HG03025 (cell line): ENCODE results near the gene GALNTL6.
"Not testable (repeated sequence)": the region's sequence is repeated elsewhere in the genome, so short reads cannot be mapped to it uniquely, and the experiment has no call there.

Source experiments
- ATAC-seq: cut with Tn5 transposase; IDR thresholded peaks from one replicate; pipeline ENCODE4 v1.9.1; 2021; ENCODE audit warnings: mild to moderate bottlenecking, moderate library complexity; ENCODE audit not compliant: unreplicated experiment, low FRiP score

The GALNTL6 gene

DNA sequence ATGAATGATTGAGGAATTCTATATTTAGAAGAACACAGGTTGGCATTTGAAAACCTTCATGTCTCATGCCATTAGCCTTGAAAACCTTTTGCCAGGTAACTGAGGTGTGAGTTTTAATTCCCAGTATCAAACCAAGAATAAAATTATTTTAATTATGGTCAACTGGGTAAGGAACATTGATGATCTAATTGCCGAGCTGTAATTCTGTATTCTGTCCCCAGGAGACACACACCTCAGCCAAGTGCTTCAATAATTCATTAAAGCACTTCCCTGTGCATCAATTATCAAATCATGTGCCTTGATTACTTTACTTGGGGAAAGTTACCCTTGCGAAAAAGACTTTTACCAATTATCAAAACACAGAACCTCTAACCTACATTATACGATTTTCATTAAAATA, 1023.5 kb downstream of the GALNTL6 start:
- ATAC-seq: no peak

DNA sequence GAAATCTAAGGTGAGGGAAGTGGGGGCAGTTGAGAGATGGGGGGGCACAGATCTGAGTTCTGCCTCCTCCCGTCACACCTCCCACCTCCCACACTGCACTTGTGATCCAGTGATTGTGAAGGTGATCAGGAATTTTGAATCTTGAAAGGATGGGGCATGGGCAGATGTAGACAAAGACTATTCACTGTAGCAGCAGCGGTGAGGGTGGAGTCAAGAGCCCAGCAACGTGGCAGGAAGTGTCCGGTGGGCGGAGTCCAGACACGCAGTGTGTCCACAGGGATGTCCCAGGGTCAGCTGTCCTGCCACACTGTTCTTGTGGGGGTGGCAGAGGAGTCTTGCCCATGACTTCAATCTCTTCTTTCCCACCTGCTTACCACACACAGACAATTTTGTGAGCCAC, 1024.9 kb downstream of the GALNTL6 start:
- no peak for ATAC-seq

DNA sequence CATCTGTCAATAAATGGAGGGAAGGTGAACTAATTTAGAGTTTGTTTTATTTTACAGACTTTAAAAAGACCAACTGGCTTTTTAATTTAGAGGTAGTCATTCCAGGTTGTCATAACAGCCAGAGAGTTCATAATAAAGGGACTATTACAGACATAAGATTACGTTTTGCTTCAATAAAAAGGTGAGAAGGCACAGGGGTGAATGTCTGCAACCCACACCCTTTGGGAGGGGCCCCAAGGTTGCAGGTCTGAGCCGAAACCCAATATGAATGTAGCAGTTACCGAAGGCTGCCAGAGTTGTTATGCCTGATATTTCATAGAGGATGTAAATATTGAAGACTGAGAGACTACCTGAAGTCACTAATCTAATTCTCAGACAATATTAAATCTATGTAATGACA, 1025.7 kb downstream of the GALNTL6 start:
- no peak for ATAC-seq

DNA sequence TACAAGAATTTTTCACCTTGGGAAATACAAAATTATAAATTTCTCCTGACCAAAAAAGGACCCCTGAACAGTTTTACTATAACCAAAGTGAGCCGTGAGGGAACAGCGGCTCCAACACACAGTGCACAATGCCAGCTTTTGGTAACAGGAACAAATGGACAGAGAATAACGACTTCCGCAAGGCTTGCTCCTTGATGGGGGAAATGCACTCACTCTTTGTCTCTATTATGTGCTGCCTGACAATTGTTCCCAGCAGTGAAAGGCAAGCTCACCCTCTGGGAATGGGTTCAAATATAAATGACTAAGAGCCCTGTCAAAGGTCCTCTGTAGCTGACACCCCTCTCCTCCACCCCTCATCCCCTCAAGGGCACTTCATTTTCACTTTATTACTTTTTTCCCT, 1029.6 kb downstream of the GALNTL6 start:
- no peak for ATAC-seq

DNA sequence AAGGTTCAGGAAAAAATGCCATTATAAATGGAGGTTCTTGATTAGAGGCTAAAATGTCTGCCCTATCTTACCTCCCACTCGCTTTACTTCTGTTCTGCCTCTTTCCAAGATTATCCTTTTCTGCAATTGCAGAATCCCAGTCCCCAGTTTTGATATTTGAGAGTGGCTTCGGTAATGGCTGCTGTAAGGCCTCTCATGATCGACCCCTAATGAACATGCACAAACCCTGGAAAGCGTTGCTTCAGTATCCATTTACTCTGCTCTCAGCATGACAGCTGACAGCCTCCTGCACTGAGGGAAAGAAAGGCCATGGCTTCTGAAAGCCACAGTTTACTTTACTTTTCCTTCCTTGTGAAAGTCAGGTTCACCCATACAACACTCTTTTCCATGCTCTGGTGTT, 1030.0 kb downstream of the GALNTL6 start:
- ATAC-seq: no peak

DNA sequence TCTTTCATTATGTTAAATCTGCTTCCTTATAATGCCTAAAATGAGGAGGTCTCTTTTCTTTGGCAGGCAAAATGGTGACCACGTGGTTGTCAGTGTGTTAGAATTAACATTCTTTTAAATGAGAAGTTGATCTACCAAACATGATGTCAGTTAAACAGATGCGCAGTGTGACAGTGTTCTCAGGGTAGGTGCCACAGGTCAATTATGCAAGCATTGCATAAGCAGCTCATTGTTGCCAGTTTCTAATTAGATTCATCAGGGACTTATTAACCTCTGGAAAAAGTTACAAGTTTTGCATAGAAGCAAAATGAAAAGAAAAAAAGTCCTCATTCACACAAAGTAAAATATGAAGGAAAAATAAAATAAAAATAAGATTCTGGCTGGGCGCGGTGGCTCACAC, 1031.4 kb downstream of the GALNTL6 start:
- no peak for ATAC-seq

DNA sequence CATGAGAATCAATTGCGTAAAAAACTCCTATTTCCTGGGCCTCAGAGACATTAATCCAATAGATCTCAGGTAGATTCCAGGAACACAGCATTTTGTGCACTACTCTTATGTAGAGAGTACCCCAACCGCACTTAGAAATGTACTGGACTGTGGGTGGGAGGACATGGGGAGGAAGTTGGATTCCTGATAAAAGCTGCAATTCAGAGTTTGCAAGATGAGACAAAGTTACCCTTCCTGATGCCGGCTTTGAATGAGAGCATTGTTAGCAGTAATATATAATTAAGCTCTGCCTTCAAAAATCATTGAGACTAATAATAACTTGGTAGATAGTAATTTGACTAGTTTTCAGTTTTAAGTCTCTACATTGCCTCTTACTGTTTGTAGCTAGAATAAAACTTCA, 1032.1 kb downstream of the GALNTL6 start:
- ATAC-seq: no peak

DNA sequence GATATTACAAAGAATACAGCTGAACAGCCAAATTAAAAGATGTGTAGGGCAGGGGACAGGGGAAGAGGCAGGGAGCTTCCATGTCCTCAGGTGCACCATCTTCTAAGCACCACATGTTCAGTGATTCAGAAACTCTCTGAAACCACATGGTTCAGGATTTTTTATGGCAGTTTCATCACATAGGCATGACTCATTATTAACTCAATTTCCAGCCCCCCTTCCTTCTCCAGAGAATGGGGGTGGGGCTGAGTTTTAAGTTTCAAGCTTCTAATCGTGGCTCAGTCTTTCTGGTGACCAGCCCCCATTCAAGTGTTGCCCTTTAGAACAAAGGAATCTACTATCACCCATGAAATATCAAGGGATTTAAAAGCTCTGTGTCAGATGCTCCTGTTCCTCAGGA, 1037.6 kb downstream of the GALNTL6 start:
- ATAC-seq: no peak

DNA sequence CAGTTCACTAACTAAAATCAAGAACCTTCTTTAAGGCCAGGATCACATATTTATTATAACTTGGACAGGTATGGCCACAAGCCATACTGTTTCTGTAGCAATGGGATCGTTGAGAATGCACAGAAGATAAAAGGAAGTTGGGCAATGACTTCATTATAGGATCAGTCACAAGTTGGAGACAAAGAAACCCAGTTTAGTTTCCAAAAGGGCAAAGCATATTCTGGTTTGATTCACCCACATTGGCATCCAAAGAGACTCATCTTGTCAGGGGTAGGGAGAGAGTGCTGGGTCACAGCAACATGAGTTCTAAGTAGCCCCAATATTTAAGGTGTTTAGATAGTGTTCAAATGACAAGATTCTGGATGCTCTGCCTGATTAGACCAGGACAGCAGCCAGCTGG, 1038.3 kb downstream of the GALNTL6 start:
- ATAC-seq: no peak

DNA sequence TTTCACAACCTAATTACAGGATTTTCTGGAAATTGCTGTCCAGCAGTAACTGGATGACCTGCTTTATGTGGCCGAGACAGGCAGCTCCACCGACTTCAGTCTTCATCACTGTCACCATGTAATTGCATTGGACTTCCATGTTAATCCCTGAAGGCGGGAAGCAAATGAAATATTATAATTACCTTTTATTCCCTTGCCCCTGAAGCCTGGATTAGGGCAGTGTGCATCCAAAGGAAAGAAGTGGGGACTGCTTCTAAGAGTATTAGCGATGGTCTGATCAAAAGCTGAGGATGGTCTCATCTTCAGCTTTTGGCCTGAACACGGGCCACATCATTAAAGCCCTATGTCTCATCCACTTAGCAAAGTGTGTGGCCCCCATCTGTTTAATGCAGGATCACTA, 1043.8 kb downstream of the GALNTL6 start:
- no peak for ATAC-seq

DNA sequence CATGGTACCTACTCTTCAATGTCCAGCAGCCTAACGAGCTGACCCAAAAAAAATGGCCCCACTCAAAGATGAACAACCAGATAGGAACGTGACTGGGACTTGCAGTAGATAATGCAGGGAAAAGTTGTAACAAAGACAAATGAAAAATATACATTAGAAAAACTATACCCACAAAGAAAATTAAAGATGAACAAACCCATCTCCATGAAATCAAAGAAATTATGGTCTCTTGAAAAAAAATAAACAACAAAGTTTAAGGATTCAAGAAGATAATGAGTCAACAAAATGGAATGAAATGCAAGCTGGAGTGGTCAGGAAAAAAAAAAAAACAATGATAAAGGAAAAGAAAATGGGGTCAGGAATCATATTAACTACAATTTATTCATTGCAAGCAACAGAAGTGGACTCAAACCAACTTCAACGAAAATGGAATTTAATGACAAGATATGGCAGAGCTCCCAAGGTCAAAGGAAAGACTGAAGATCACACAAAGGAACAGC, 1045.6 kb downstream of the GALNTL6 start:
- ATAC-seq: no peak

DNA sequence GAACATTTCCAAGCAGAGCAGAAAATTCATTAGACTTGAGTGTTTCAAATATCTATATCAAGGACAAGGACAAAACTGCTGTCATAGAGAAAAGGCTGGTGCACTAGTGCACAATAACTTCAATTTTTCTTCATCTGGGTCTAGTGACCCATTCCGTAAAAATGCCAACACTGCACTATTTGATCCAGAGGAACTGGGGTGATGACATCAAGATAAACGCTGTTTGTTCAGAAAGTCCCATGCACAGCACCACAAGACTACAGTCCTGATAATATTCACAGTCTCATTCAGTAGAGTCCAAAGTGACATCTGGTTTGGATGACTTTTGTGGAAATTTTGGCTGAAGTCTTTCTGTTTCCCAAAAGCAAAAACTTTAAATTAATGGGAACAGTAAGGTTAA, 1051.9 kb downstream of the GALNTL6 start:
- ATAC-seq: no peak

DNA sequence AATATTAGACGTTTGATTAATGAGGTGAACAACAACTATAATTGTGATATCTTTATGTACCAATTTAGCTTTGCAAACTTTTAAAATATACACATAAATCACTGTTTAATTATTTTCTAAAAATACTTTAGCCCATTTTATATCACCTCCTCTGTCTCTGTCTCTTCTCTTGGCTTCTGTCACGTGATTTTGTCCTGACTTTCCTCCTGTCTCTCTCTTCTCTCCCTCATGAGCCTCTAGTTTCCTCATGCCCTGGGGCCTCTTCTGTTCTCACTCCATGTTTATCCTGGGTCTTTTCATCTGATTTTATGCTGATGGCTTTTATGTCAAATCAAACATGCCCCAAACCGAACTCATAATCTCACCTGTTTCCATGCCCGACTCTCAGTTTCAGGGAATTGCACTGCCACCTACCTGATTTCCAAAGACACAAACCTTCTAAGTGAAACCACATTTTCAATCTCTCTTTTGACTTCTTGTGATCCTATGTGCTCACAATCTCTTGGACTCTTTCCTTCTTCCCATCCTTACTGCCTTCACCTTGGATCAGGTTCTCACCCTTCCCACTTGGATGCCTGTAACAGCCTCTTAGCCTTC, 1052.4 kb downstream of the GALNTL6 start:
- ATAC-seq: no peak

DNA sequence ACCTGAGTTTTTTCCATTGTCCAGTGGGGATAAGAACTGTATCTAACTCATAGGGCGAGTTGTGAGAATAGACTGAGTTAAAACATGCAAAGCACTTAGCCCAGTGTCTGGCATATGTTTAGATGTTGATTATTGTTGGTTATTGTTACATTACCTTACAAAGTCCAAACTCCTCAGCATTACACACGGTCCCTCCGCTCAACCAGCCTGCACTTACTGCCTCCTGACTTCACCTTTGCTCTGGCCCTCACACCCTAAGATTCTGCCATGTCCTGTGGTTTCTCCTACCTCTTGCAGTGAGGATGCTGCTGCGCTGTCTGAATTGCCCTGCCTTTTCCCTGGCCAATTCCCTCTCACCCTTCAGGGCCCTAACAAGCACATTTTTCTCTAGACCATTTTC, 1053.2 kb downstream of the GALNTL6 start:
- ATAC-seq: no peak

DNA sequence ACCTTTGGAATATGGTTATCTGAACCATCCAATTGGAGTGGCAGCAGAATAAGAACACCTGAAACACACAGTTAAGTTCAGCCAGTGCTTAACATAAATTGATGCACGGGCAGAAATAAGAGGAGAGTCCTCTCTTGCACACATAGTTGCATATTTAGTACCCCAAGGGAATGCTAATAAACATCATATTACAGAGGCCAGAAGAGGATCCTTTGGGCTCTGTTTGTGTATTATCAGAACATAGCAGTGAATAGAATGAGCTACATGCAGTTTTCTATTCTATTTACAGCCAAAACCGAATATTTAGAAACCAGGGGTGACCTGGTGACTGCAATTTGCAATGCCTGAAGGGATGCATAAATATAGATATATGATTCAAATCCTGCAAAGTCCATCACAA, 1054.6 kb downstream of the GALNTL6 start:
- ATAC-seq: no peak

DNA sequence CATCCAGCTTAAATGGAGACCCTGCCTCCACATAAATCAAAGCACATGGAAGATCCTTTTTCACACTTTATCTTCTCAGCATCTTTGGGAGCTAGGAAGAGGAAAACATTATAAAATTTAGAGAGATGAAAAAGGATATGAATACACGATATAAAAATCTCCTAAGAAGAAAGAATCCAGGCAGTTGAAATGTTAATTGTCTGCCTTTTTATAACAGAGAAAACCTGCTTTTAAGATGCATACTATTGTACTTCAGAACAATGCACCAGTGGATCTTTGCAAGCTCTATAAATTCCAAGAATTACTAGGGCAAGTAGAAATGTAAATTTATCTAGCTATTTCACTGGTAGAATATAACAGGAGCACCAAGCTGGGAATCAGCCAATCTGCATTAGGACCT, 1055.1 kb downstream of the GALNTL6 start:
- ATAC-seq: no peak

DNA sequence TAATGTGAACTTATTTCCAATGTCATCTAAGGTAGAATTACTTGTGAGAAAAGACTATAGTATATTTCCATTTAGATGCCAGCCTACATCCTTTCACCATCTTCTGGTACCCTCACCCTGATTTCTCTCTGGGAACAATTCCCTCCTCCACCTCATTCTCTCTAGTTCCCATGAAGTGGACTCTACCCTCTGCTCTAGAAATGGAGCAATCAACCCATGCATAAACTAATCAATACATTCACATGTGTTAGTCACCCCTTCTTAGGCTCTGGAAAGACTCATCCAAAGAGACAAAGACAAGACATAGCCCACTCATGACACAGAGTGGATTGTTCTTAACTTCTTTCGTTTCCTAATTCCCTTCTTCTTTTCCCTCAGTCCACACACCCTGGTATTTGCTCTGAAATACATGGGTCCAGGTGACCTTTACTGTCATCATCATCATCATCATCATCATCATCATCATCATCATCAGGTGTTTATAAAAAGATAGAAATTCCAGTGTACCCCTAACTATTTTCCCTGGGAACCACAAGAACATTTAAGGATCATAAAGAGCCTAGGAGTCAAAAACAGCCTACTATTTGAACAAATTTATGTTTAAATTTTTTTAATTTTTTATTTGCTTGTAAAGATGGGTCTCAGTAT, 1056.5 kb downstream of the GALNTL6 start:
- no peak for ATAC-seq

DNA sequence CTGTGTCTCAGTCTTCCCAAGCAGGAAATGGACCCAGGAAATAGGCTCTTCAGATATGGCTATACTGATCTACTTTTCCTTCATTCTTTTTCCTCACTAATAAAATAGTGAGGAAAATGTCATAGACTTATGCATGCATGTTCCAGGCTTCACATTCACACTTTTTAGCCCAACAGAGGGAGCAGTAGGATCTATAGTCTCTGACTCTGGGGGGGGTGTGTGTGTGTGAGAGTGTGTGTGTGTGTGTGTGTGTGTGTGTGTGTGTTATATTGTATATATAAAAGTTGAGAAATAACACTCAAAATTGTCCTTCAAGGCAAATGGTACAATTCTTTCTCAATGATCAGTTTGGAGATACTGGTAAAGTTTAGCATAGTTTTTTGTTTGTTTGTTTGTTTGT, 1058.2 kb downstream of the GALNTL6 start:
- no peak for ATAC-seq

DNA sequence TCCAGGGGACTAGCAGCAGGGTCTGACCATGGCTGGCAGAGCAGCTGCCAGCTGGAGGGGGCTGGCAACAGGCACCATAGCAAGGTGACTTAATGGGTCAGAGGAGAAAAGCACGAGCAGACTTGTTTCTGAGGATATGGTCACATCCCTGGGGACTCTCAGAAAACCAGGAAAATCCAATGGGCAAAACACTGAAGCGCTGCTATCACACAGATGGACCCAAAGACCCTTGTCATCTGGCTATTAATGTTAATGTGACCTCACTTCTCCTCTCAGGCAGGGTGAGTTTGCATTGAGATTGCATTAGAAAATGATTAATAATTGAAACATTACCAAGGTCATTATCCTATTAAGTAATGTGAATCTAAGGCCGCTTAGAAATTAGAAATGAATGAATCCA, 1061.7 kb downstream of the GALNTL6 start:
- ATAC-seq: no peak

DNA sequence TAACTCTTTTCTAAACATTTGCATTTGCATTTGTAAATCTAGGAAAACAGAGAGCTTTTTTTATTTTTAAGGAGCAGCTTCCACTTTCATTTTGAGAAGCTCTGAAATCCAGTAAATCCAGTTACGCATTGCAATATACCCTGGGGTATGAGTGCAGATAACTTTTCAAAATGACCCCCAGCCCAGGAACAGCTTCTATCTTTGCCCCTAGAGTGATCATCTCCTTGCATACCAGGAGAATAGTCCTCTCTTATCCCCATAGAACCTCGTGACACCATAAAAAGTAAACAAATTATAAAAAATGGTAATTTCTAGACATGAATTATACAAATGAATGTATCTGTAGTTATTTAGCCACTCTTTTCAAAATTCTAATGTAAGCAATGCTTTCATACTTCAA, 1063.2 kb downstream of the GALNTL6 start:
- ATAC-seq: no peak

DNA sequence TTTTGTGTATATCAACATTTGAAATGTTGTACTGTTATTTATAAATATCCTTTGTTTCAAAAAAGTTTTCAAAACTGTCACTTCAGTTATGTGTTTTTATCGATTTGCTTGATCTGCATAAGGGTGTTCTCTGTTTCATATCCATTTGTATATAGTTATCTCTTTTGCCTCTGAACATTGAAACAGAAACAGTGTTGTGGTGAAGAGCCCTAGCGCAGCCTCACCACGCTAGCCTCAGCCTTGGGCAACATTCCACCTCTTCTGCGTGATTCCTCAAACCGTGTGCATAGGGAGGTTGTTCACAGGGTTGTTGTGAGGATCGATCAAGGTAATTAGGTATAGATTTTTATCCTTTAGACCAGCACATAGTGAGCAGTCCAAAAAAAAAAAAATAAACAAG, 1068.4 kb downstream of the GALNTL6 start:
- ATAC-seq: no peak

DNA sequence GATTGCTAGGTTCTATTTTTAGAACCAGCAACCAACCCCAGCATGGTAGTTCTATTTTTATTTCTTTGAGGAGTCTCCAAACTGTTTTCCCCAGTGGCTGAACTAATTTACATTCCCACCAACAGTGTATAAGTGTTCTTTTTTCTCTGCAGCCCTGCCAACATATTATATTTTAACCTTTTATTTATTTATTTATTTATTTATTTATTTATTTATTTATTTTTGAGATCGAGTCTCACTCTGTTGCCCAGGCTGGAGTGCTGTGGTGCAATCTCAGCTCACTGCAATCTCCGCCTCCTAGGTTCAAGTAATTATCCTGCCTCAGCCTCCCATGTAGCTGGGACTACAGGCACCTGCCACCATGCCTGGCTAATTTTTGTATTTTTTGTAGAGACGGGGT, 1074.2 kb downstream of the GALNTL6 start:
- not testable (repeated sequence) for ATAC-seq

DNA sequence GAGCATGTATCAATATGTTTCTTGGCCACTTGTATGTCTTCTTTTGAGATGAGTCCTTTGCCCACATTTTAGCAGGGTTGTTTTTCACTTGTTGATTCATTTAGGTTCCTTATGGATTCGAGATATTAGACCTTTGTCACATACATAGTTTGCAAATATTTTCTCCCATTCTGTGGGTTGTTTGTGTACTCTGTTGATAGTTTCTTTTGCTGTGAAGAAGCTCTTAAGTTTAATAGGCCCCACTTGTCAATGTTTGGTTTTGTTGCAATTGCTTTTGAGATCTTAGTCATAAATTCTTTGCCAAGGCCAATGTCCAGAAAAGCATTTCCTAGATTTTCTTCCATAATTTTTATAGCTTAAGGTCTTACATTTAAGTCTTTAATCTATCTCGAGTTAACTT, 1074.8 kb downstream of the GALNTL6 start:
- ATAC-seq: no peak
